MM.1S (cell line): ENCODE measurements around the gene C16orf54.

Experiments
- CTCF ChIP-seq: fragments of 300-600 bp; sonication (generic); IDR thresholded peaks from 2 replicates; pipeline ENCODE4 v1.5.1; 2016; ENCODE audit warnings: antibody characterized with exemption, low read length, mixed read lengths
- EZH2phosphoT487 ChIP-seq: fragments of 300-600 bp; sonication (generic); IDR thresholded peaks from 2 replicates; pipeline ENCODE4 v1.6.1; 2018; ENCODE audit warnings: antibody characterized with exemption, low read length

GRCh38 chr16:29775742-29776408, 30.1 kb upstream of the C16orf54 start:
- TF ChIP-seq CTCF (no peak), EZH2phosphoT487 (no peak)
